HEK293T (cell line): ENCODE results near the gene EXD3.

Source experiments
- ELF4 ChIP-seq: fragments of 450-650 bp; IDR thresholded peaks from 2 replicates; pipeline ENCODE4 v1.6.1; 2017; ENCODE audit warnings: antibody characterized with exemption
- SUZ12 ChIP-seq: fragments of 450-650 bp; IDR thresholded peaks from 2 replicates; pipeline ENCODE4 v1.6.1; 2016; ENCODE audit warnings: mild to moderate bottlenecking

DNA sequence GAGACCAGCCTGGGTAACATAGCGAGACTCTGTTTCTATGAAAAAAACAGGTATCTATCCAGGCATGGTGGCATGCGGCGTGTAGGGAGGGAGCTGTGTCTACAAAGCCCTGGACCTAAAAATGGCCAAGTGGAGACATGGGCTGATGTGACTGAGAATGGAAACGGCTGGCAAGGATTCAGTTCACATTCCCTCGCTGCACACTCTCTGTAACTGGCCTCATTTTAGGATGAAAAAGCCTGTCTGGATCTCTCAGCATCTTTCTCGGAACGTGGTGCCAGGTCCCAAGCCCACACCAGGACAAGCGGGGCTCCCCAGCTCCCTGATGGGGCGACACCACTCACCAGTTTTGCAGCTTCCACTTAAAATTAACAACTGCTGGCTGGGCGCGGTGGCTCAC is 13.4 kb downstream of the EXD3 start:
- no peak for TF ChIP-seq SUZ12
- TF ChIP-seq ELF4, result no peak
